GM12892 (cell line): ENCODE measurements around the gene WDR4.

Experiments used
- POLR2A ChIP-seq: IDR thresholded peaks from 2 replicates; pipeline ENCODE4 v1.6.1; 2011; ENCODE audit warnings: low read depth, low read length, control low read depth
- POLR2AphosphoS5 ChIP-seq: IDR thresholded peaks from 2 replicates; pipeline ENCODE4 v1.6.1; 2011; ENCODE audit warnings: low read depth, low read length, control low read depth
- TAF1 ChIP-seq: IDR thresholded peaks from 2 replicates; pipeline ENCODE4 v1.6.1; 2011; ENCODE audit warnings: low read depth, mild to moderate bottlenecking, control low read depth, low read length, borderline replicate concordance

- TF ChIP-seq POLR2A, result no peak
- TF ChIP-seq TAF1, result no peak
- no peak for TF ChIP-seq POLR2AphosphoS5
Observed at GRCh38 chr21:42835611-42836401, 43.5 kb downstream of the WDR4 start.
